Transverse colon (tissue), 4 donors: ENCODE measurements around the gene CCDC121.

Source experiments
- POLR2A ChIP-seq: fragments of 450-650 bp; IDR thresholded peaks from one replicate; pipeline ENCODE4 v1.6.1; 2016; ENCODE audit warnings: antibody characterized with exemption, mild to moderate bottlenecking, moderate library complexity
- POLR2AphosphoS5 ChIP-seq, 3 donors: sonication (generic); formaldehyde crosslinking; IDR thresholded peaks; one replicate each; pipeline ENCODE4 v1.6.1; 2016; ENCODE audit warnings: antibody characterized with exemption in 3 of 3
- TF ChIP-seq, protein P1 (sequence below), 5 experiments: fragments of 200-600 bp in 3 of 5; fragments of 450-650 bp in 2 of 5; sonication (generic) in 3 of 5; IDR thresholded peaks; 1 replicate in 2 of 5; 2 replicates in 3 of 5; pipeline ENCODE4 v1.5.1; 2016 to 2017; ENCODE audit warnings: antibody characterized with exemption in 5 of 5, inconsistent platforms in 3 of 5, mild to moderate bottlenecking in 2 of 5, moderate library complexity in 1 of 5

DNA sequence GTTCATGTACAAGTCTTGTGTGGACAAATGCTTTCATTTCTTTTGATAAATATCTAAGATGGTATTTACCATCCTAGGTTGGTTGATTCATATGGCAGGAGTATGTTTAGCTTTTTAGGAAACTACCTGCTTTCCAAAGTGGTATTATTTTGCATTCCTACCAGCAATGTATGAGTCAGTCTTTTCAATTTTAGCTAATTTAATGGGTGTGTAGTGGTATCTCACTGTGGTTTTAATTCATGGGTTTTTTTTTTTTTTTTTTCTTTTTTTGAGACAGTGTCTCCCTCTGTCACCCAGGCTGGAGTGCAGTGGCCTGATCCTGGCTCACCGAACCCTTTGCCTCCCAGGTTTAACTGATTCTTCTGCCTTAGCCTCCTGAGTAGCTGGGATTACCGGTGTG lies 41.8 kb downstream of the CCDC121 start:
- TF ChIP-seq, protein P1, sequence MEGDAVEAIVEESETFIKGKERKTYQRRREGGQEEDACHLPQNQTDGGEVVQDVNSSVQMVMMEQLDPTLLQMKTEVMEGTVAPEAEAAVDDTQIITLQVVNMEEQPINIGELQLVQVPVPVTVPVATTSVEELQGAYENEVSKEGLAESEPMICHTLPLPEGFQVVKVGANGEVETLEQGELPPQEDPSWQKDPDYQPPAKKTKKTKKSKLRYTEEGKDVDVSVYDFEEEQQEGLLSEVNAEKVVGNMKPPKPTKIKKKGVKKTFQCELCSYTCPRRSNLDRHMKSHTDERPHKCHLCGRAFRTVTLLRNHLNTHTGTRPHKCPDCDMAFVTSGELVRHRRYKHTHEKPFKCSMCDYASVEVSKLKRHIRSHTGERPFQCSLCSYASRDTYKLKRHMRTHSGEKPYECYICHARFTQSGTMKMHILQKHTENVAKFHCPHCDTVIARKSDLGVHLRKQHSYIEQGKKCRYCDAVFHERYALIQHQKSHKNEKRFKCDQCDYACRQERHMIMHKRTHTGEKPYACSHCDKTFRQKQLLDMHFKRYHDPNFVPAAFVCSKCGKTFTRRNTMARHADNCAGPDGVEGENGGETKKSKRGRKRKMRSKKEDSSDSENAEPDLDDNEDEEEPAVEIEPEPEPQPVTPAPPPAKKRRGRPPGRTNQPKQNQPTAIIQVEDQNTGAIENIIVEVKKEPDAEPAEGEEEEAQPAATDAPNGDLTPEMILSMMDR (IDR thresholded peaks at IDR 0.05) = no peak
- TF ChIP-seq POLR2A (no peak), POLR2AphosphoS5 (IDR thresholded peaks at IDR 0.05) (no peak)
